IPS-20b (cell line): ENCODE measurements around the gene MYOM1.

Source experiments
- H3K27ac ChIP-seq: one replicate; pipeline ENCODE4 v1.5.1; 2013; ENCODE audit warnings: low read length
- H3K27me3 ChIP-seq: 2 replicates; pipeline ENCODE4 v1.6.1; 2013; ENCODE audit warnings: mild to moderate bottlenecking, low read length, inconsistent platforms; ENCODE audit not compliant: insufficient read depth
- H3K36me3 ChIP-seq: 2 replicates; pipeline ENCODE4 v1.6.1; 2013; ENCODE audit warnings: low read depth, mild to moderate bottlenecking, inconsistent platforms, low read length, moderate library complexity; ENCODE audit not compliant: insufficient read depth
- H3K4me1 ChIP-seq: 2 replicates; pipeline ENCODE4 v1.6.1; 2013; ENCODE audit warnings: mild to moderate bottlenecking, control low read depth, inconsistent platforms, low read length, moderate library complexity; ENCODE audit not compliant: insufficient read depth
- H3K4me3 ChIP-seq: 2 replicates; pipeline ENCODE4 v1.5.1; 2013; ENCODE audit warnings: mild to moderate bottlenecking, low read length, inconsistent platforms
- H3K9ac ChIP-seq: 2 replicates; pipeline ENCODE4 v1.6.1; 2013; ENCODE audit warnings: low read depth, mild to moderate bottlenecking, inconsistent platforms, low read length, moderate library complexity
- H3K9me3 ChIP-seq: 2 replicates; pipeline ENCODE4 v1.6.1; 2013; ENCODE audit warnings: mild to moderate bottlenecking, low read depth, low read length, inconsistent platforms; ENCODE audit not compliant: insufficient read depth

MYOM1 gene

DNA sequence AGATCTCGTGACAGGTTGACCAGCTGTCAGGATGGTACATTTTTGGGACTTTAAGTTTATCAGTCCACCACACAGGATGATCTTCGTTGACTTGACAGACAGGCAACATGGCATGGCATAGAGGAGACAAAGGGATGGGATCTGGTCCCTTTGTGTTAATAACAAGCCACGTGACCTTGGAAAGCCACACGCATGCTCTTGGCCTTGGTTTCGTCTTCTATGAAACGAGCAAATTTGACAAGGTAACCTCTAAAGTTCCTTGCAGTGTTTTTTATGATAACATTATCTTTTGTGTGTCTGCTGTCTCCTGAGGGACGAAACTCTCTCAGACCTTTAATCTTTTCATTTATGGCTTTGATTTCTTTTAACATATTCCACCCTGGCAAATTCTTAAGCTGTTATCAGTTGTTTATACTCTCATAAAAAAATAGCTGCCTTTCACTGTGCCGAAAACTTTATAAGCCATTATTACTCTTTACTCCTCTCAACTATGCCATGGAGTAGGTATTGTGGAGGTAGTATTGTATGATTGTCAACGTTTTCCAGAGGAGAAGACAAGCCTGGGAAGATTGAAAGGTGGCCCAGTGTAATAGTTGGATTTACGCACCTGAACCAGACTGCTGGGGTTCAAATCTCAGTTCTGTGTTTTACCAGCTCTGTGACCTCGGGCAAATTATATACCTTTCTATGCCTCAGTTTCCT, 81.3 kb downstream of the MYOM1 start:
- Histone ChIP-seq H3K4me3 (no peak overlapping the region), H3K27me3 (no peaks in the 10 kb centered on the region), H3K36me3 (no peaks in the 10 kb centered on the region), H3K9ac (no peak overlapping the region), H3K27ac (no peak overlapping the region), H3K4me1 (no peaks in the 10 kb centered on the region), H3K9me3 (no peaks in the 10 kb centered on the region)

DNA sequence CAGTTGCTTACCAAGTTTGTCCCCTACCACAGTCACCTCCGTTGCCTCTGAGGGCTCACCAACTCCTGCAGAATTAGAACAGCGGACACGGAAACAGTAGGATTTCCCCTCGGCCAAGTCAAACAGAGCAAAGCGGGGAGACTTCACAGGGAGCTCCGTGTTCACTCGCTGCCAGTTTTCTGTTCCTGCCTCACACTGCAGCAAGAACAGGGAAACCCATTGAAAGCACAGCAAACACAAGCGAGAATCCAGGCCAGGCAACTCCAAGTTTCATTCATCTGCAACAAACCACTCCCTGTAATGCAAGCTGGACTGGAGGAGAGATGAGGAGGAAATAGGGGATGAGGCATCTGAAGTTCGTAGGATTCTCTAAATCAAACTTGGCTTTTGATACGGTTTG, 84.2 kb downstream of the MYOM1 start:
- no peaks in the 10 kb centered on the region for H3K9me3 ChIP-seq
- H3K27me3 ChIP-seq: no peaks in the 10 kb centered on the region
- H3K9ac ChIP-seq: no peak overlapping the region
- no peak overlapping the region for H3K4me3 ChIP-seq
- no peaks in the 10 kb centered on the region for H3K4me1 ChIP-seq
- H3K36me3 ChIP-seq: no peaks in the 10 kb centered on the region
- no peak overlapping the region for H3K27ac ChIP-seq

DNA sequence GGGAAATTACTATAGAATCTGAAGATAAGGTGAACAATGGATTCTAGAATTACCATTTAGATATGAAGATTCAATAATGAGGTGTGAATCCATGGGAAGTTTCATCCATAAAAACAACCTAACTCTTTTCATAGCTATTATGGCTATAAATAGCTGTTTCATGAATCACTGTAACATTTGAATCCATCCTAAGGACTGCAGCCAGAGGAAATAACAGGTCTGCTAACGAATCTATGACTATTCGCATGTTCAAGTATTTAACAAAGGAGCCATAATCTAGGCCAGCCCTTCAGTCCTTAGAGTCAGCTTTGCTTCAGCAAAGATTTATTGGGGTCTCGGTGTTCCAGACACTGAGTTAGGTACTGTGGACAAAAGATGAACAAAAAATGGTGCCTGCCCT, 87.1 kb downstream of the MYOM1 start:
- Histone ChIP-seq H3K9me3 (no peaks in the 10 kb centered on the region), H3K4me3 (no peak overlapping the region), H3K4me1 (0 out of 2 replicates have a peak, but pooled peaks cover 3% of the 10 kb centered on the region), H3K9ac (no peak overlapping the region), H3K27ac (no peak overlapping the region), H3K36me3 (no peaks in the 10 kb centered on the region), H3K27me3 (no peaks in the 10 kb centered on the region)

DNA sequence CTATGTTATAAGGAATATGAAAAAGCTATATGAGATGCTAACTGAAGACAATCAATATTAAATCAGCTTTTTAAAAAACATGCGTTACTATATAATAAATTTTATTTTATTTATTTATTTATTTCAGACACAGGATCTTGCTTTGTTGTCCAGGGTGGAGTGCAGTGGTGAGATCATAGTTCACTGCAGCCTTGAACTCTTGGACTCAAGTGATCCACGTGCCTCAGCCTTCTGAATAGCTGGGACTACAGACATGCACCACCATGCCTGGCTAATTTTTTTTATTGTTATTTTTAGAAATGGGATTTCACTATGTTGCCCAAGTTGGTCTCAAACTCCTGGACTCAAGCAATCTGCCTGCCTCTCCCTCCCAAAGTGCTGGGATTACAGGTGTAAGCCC, 89.4 kb downstream of the MYOM1 start:
- Histone ChIP-seq H3K27me3 (no peaks in the 10 kb centered on the region), H3K4me1 (0 out of 2 replicates have a peak, but pooled peaks cover 3% of the 10 kb centered on the region), H3K9ac (no peak overlapping the region), H3K4me3 (no peak overlapping the region), H3K27ac (no peak overlapping the region), H3K9me3 (no peaks in the 10 kb centered on the region), H3K36me3 (no peaks in the 10 kb centered on the region)

DNA sequence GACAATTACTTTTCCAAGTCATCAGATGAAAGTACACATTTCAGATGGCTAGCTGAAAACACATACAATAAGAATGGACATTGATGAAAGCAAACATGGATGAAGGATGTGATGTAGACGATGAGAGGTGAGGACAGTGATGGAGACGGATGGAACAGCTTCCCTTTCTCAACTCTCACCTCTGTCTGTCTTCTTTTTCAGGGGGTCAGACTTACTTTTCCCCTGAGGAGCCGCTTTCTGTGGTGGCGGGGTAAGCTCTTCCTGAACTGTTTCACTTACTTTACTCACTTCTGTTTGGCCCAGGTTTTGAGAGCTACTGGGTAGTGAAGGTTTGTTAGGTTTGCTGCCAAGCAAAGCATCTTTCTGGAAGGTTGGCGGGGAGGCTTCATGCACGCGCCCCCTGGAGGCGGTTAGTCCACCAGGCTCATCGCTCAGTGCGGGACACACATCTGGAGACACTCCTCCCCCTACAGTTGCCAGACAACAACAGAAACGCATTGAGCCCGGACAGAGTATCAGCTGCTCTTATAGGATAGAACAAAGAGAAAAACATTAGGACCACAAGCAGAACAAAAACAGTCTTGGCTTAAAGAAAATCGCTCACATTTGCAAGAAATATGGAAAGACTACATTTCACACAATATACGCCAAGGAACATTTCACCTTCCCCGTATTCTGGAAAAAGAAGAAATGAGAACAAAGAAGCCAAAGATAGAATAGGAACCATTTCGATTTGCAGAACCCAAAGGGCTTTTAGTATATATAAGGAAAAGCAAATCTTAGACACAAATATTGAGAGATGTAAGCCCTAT, 90.5 kb downstream of the MYOM1 start:
- Histone ChIP-seq H3K27ac (no peak overlapping the region), H3K4me3 (no peak overlapping the region), H3K27me3 (no peaks in the 10 kb centered on the region), H3K9me3 (no peaks in the 10 kb centered on the region), H3K36me3 (no peaks in the 10 kb centered on the region), H3K4me1 (0 out of 2 replicates have a peak, but pooled peaks cover 3% of the 10 kb centered on the region), H3K9ac (no peak overlapping the region)

DNA sequence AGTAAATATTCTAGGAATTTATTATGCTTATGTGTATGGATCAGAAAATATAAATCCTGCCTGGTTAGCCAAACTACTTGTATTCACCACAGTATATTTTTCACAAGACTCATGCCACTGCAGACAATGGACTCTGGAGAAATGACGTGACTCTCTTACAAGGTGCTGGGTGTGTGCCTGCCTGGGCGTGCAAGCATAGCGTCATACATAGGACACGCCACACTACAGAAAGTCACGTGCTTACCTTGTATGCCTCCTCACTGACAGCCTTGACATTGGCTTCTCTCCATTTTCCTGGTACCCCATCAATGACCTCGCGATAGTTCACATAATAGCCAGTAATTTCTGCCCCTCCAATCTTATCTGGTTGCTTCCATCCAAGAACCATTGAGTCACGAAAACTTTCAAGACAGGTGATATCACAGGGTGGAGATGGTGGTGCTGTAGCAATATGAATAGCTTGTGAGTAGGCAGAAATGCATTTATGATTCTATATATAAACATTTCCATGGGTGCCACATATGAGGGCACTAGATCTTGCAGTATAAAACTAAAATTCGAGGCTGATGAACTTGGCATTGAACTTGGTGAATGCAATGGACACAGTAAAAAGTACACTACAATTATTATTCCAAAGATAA, 93.2 kb downstream of the MYOM1 start:
- Histone ChIP-seq H3K36me3 (no peaks in the 10 kb centered on the region), H3K27me3 (no peaks in the 10 kb centered on the region), H3K4me1 (0 out of 2 replicates have a peak, but pooled peaks cover 3% of the 10 kb centered on the region), H3K4me3 (no peak overlapping the region), H3K9ac (no peak overlapping the region), H3K27ac (no peak overlapping the region), H3K9me3 (no peaks in the 10 kb centered on the region)

DNA sequence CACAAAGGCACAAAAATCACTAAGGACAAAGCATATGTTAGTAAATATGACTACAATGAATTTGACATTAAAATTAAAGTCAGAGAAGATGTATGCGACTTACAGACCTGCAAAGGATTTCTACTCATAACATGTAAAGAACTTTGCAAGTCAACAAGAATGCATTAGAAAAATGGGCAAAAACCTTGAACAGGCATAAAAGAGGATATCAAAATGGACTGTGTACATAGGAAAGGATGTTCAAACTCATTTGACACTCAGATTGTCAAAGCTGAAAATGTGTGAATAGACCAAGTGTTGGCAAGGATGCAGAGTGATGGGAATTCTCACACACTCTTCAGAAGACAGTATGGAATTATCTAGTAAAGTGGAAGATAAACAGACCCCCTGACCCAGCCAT, 94.9 kb downstream of the MYOM1 start:
- Histone ChIP-seq H3K9ac (no peak overlapping the region), H3K36me3 (no peaks in the 10 kb centered on the region), H3K27me3 (no peaks in the 10 kb centered on the region), H3K27ac (no peak overlapping the region), H3K9me3 (no peaks in the 10 kb centered on the region), H3K4me1 (0 out of 2 replicates have a peak, but pooled peaks cover 3% of the 10 kb centered on the region), H3K4me3 (no peak overlapping the region)

DNA sequence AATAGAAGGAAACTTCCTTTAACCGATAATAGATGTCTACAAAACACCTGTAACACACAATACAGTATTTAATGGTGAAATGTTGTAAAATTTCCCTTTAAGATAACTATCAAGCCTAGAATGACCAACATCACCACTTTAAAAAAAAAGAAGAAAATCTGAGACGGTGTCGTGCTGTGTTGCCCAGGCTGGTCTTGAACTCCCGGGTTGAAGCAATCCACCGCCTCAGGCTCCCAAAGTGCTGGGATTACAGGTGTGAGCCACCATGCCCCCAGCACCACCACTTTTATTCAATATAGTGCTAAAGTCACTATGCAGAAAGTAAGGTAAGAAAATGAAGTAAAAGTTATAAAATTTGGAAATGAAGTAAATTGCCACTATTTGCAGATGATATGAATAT, 96.9 kb downstream of the MYOM1 start:
- Histone ChIP-seq H3K9me3 (no peaks in the 10 kb centered on the region), H3K27ac (no peak overlapping the region), H3K27me3 (no peaks in the 10 kb centered on the region), H3K4me1 (0 out of 2 replicates have a peak, but pooled peaks cover 4% of the 10 kb centered on the region), H3K9ac (no peak overlapping the region), H3K36me3 (no peaks in the 10 kb centered on the region), H3K4me3 (no peak overlapping the region)

DNA sequence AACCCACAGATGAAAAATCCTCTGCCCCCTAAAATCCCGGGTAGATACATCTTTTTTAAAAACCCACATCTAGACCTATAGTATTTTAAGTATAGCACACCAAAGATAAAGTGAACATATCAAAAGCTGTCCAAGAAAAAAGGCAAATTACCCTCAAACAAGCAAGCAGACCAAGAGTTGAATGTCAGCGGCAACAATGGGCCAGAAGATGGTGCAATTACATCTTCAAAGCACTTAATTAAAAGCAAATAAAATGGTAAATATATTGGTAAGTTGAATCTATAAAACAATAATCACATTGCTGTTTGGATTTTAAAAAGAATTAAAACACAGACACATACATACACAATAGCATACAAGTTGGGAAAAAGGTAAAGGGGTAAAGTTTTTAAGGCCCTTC, 98.5 kb downstream of the MYOM1 start:
- H3K4me1 ChIP-seq: 0 out of 2 replicates have a peak, but pooled peaks cover 4% of the 10 kb centered on the region
- no peak overlapping the region for H3K4me3 ChIP-seq
- H3K27ac ChIP-seq: no peak overlapping the region
- H3K9me3 ChIP-seq: no peaks in the 10 kb centered on the region
- no peak overlapping the region for H3K9ac ChIP-seq
- no peaks in the 10 kb centered on the region for H3K27me3 ChIP-seq
- H3K36me3 ChIP-seq: no peaks in the 10 kb centered on the region

DNA sequence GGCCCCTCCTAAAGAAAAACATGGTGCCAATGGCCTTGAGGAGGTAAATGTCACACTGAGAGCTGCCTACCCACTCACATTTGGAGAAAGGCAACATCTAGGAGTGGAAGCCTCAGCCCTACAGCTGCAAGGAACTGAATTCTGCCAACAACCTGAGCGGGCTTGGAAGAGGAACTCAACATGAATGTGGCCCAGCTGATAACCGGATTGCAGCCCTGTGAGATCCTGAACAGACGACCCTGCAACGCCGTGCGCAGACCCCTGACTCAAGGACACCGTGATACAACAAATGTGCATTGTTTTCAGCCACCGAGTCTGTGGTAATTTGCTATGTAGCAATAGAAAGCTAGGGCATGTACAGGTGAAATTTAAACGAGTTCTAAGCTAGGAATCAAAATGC, 99.4 kb downstream of the MYOM1 start:
- H3K9ac ChIP-seq: no peak overlapping the region
- no peak overlapping the region for H3K4me3 ChIP-seq
- H3K9me3 ChIP-seq: no peaks in the 10 kb centered on the region
- no peak overlapping the region for H3K27ac ChIP-seq
- H3K4me1 ChIP-seq: 0 out of 2 replicates have a peak, but pooled peaks cover 4% of the 10 kb centered on the region
- no peaks in the 10 kb centered on the region for H3K36me3 ChIP-seq
- no peaks in the 10 kb centered on the region for H3K27me3 ChIP-seq

DNA sequence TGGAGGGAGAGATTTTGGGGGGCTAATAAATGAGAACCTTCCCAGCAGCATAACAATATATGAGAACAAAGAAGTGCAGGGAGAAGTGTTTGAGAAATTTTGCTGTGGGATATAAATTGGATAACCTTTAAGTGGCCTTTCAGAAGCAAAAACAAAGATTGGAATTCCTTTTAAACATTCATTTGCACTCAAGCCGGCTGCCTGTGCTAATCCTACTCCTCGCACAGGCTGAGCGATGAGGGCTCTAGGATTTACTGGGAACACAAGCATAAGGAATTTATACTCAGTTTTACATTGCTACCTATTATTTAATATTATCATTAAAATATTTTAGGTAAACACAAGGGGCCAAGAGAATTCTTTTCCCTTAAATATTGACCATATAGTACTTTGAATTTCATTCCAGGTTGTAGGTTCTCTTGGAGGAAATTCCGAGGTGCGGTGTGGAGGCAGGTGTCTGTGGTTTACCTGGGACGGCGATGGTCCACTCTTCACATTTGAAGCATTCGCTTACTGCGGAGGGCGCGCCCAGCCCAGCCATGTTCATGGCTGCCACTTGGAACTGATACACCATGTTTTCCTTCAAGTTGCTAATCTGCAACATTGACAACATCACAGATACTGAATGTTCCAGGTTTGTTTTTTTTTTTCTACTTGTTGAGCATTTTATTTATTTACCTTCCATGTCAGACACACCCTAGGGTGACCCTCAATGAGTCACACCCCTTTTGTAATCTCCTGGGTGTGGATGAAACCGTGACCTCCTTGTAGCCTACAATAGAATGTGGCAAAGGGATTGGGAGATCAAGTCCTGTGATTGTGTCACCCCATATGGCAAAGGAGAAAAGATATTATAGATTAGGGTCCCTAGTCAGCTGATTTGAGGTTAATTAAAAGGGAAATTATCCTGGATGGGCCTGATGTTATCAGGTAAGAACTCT, 100.1 kb downstream of the MYOM1 start:
- Histone ChIP-seq H3K9ac (no peak overlapping the region), H3K9me3 (no peaks in the 10 kb centered on the region), H3K27me3 (no peaks in the 10 kb centered on the region), H3K4me1 (0 out of 2 replicates have a peak, but pooled peaks cover 4% of the 10 kb centered on the region), H3K27ac (no peak overlapping the region), H3K36me3 (no peaks in the 10 kb centered on the region), H3K4me3 (no peak overlapping the region)
